Colonic mucosa (tissue), 4 donors: ENCODE measurements around the gene BIK. TPM values are rescaled to one million over a fixed set of nuclear protein-coding genes. Genes with fewer than 3 reads are reported as not detected.

Experiments
- DNase-seq: peaks from one replicate; pipeline ENCODE4 v3.0.0-alpha.2; 2020
- H3K27ac ChIP-seq: fragments of 200-600 bp; one replicate; pipeline ENCODE4 v1.8.0; 2021
- H3K27me3 ChIP-seq: fragments of 200-600 bp; one replicate; pipeline ENCODE4 v1.8.0; 2021
- H3K36me3 ChIP-seq: fragments of 200-600 bp; one replicate; pipeline ENCODE4 v1.8.0; 2021
- H3K4me1 ChIP-seq: fragments of 200-600 bp; one replicate; pipeline ENCODE4 v1.8.0; 2021; ENCODE audit warnings: mild to moderate bottlenecking
- H3K4me3 ChIP-seq: fragments of 200-600 bp; one replicate; pipeline ENCODE4 v1.8.0; 2021
- H3K9ac ChIP-seq, 2 donors: one replicate each; pipeline ENCODE4 v1.7.0; 2013; ENCODE audit warnings: control low read depth in 2 of 2, low read depth in 2 of 2, low read length in 2 of 2
- H3K9me3 ChIP-seq: fragments of 200-600 bp; one replicate; pipeline ENCODE4 v1.8.0; 2021
- CTCF ChIP-seq: fragments of 200-600 bp; IDR thresholded peaks from one replicate; pipeline ENCODE4 v1.8.0; 2022; ENCODE audit warnings: antibody characterized with exemption, mild to moderate bottlenecking
- intact Hi-C: fragments of 100-400 bp; cut with DNase I; formaldehyde crosslinking; loops from one replicate; pipeline ENCODE4 v1.14.1; 2022
- total RNA-seq, 2 donors: library from RNA; stranded (reverse); fragmentation: NEBNext Ultra II Directional in 1 of 2; extraction: Animal tissue kit (Norgen Biotek cat#: 25700) in 1 of 2; gene quantifications; one replicate each; pipeline ENCODE4 v1.2.1, GENCODE V29; 2021
- donor health status: healthy.
- donor health status: DM: no; HTN: no; CAD: no.
- donor health status: DM: no; HTN: no; CAD: no.

BIK gene
- total RNA-seq, 2 donors from 2014 or later, result 29.5 to 31.4 TPM

- no peaks in the 10 kb centered on the region for H3K36me3 ChIP-seq
- no peaks in the 10 kb centered on the region for H3K27me3 ChIP-seq
- DNase-seq, result peak; percentile 73
- no peaks in the 10 kb centered on the region for H3K4me1 ChIP-seq
- peak overlapping the region; percentile 83 to 95 for H3K9ac ChIP-seq
- H3K4me3 ChIP-seq, result peak overlapping the region; percentile 30
- no peaks in the 10 kb centered on the region for H3K9me3 ChIP-seq
- TF ChIP-seq CTCF, result no peak
- H3K27ac ChIP-seq, result peak overlapping the region; percentile 85
- intact Hi-C loops, result no loop called here
These were observed 60.5 kb downstream of the BIK start for GRCh38 chr22:43171019-43171491.

GRCh38 chr22:43171607-43172006, 61.1 kb downstream of the BIK start:
- H3K27me3 ChIP-seq, result no peaks in the 10 kb centered on the region
- TF ChIP-seq CTCF, result no peak
- H3K27ac ChIP-seq, result peak overlapping the region; percentile 85
- H3K36me3 ChIP-seq, result no peaks in the 10 kb centered on the region
- H3K4me3 ChIP-seq, result peak overlapping the region; percentile 30
- DNase-seq, result peak; percentile 94
- H3K9me3 ChIP-seq, result no peaks in the 10 kb centered on the region
- intact Hi-C loops, result no loop called here
- H3K9ac ChIP-seq, result peak overlapping the region; percentile 83 to 95
- no peaks in the 10 kb centered on the region for H3K4me1 ChIP-seq

GRCh38 chr22:43172191-43172590, 61.6 kb downstream of the BIK start:
- Histone ChIP-seq H3K9ac (no peak overlapping the region), H3K4me3 (no peak overlapping the region), H3K4me1 (no peaks in the 10 kb centered on the region), H3K27ac (peak overlapping the region; percentile 43), H3K9me3 (no peaks in the 10 kb centered on the region), H3K27me3 (no peaks in the 10 kb centered on the region), H3K36me3 (no peaks in the 10 kb centered on the region)
- no peak for DNase-seq
- intact Hi-C loops, result no loop called here
- TF ChIP-seq CTCF, result no peak

- Histone ChIP-seq H3K27me3 (no peaks in the 10 kb centered on the region), H3K4me3 (no peak overlapping the region), H3K9me3 (no peaks in the 10 kb centered on the region), H3K4me1 (no peaks in the 10 kb centered on the region), H3K36me3 (no peaks in the 10 kb centered on the region), H3K27ac (no peak overlapping the region), H3K9ac (no peak overlapping the region)
- intact Hi-C loops, result no loop called here
- no peak for DNase-seq
- no peak for TF ChIP-seq CTCF
These were observed 63.0 kb downstream of the BIK start for GRCh38 chr22:43173566-43173965.

GRCh38 chr22:43173976-43174720, 63.6 kb downstream of the BIK start:
- no peak for DNase-seq
- Histone ChIP-seq H3K27me3 (no peaks in the 10 kb centered on the region), H3K27ac (no peak overlapping the region), H3K9me3 (no peaks in the 10 kb centered on the region), H3K36me3 (no peaks in the 10 kb centered on the region), H3K4me1 (no peaks in the 10 kb centered on the region), H3K9ac (no peak overlapping the region), H3K4me3 (no peak overlapping the region)
- intact Hi-C loops, result no loop called here
- TF ChIP-seq CTCF, result no peak
